Testis (tissue), 3 donors: ENCODE measurements around the gene AQP5. TPM values are rescaled to one million over a fixed set of nuclear protein-coding genes. Genes with fewer than 3 reads are reported as not detected.

Experiments used
- DNase-seq: peaks from one replicate; pipeline ENCODE4 v3.0.0-alpha.2; 2019
- H3K27ac ChIP-seq, 2 donors: fragments of 200-600 bp; sonication (generic); one replicate each; pipeline ENCODE4 v1.5.1; 2019
- H3K27me3 ChIP-seq: fragments of 200-600 bp; sonication (generic); one replicate; pipeline ENCODE4 v1.5.1; 2019
- H3K36me3 ChIP-seq: fragments of 200-600 bp; sonication (generic); one replicate; pipeline ENCODE4 v1.5.1; 2017; ENCODE audit warnings: low read depth; ENCODE audit errors: missing control alignments
- H3K4me1 ChIP-seq: fragments of 200-600 bp; sonication (generic); one replicate; pipeline ENCODE4 v1.5.1; 2019
- H3K4me3 ChIP-seq, 2 donors: fragments of 200-600 bp; sonication (generic); one replicate each; pipeline ENCODE4 v1.5.1; 2017 to 2019
- H3K9me3 ChIP-seq: fragments of 200-600 bp; sonication (generic); one replicate; pipeline ENCODE4 v1.5.1; 2017
- POLR2A ChIP-seq: fragments of 450-650 bp; IDR thresholded peaks from one replicate; pipeline ENCODE4 v1.6.1; 2017; ENCODE audit warnings: antibody characterized with exemption, mild to moderate bottlenecking, moderate library complexity
- WGBS, 2 donors: methylation state at CpG; one replicate each; pipeline ENCODE4 v1.1.5; 2018; 5-methylcytosine and 5-hydroxymethylcytosine counted together
- intact Hi-C: fragments of 100-400 bp; cut with DNase I; formaldehyde crosslinking; loops from one replicate; pipeline ENCODE4 v1.15.1; 2023; ENCODE audit warnings: low total_unique reads
- polyA plus RNA-seq: library from polyadenylated mRNA; stranded (reverse); fragments of 350-450 nt; fragmentation: Illumina TruSeq; extraction: RNeasy Lipid Tissue Mini Kit (QIAGEN cat#74804); gene quantifications from one replicate; pipeline ENCODE4 v1.2.3, GENCODE V29; 2014; ENCODE audit warnings: low read depth, low replicate concordance; ENCODE audit not compliant: insufficient read depth
- total RNA-seq, 2 donors: library from RNA; depleted of rRNA; stranded (reverse); fragments of >200 nt; gene quantifications; one replicate each; pipeline ENCODE4 v1.2.3, GENCODE V29; 2016
- TF ChIP-seq, protein P1 (sequence below), 3 experiments: fragments of 450-650 bp in 2 of 3; fragments of 200-600 bp in 1 of 3; sonication (generic) in 1 of 3; IDR thresholded peaks; one replicate each; pipeline ENCODE4 v1.5.1; 2016 to 2019; ENCODE audit warnings: antibody characterized with exemption in 3 of 3, mild to moderate bottlenecking in 2 of 3, moderate library complexity in 1 of 3

AQP5 gene
- total and polyA plus RNA-seq, 3 donors from 2014 or later: 128 to 414 (median 134) TPM

DNA sequence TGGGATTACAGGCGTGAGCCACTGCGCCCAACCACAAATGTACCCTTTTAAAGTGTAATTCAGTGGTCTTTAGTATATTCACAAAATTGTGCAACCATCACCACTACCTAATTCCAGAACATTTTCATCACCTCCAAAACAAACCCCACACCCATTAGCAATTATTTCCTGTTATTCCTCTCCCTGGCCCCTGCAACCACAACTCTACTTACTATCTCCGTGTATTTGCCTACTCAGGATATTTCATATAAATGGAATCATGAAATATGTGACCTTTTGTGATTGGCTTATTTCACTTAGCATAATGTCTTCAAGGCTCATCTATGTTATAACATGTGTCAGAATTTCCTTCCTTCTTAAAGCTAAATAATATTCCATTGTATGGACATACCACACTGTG, 27.2 kb upstream of the AQP5 start:
- intact Hi-C loops: no loop called here

GRCh38 chr12:49936925-49937324, 24.7 kb upstream of the AQP5 start:
- H3K27me3 ChIP-seq: no peaks in the 10 kb centered on the region
- no peaks in the 10 kb centered on the region for H3K9me3 ChIP-seq
- WGBS, 2 donors: 88 to 96% methylated on average over 3 of the region's 3 CpGs
- no peak overlapping the region for H3K27ac ChIP-seq
- H3K4me3 ChIP-seq: no peak overlapping the region
- DNase-seq: no peak
- peaks cover 10% of the 10 kb centered on the region for H3K4me1 ChIP-seq
- TF ChIP-seq POLR2A: no peak
- TF ChIP-seq, protein P1, sequence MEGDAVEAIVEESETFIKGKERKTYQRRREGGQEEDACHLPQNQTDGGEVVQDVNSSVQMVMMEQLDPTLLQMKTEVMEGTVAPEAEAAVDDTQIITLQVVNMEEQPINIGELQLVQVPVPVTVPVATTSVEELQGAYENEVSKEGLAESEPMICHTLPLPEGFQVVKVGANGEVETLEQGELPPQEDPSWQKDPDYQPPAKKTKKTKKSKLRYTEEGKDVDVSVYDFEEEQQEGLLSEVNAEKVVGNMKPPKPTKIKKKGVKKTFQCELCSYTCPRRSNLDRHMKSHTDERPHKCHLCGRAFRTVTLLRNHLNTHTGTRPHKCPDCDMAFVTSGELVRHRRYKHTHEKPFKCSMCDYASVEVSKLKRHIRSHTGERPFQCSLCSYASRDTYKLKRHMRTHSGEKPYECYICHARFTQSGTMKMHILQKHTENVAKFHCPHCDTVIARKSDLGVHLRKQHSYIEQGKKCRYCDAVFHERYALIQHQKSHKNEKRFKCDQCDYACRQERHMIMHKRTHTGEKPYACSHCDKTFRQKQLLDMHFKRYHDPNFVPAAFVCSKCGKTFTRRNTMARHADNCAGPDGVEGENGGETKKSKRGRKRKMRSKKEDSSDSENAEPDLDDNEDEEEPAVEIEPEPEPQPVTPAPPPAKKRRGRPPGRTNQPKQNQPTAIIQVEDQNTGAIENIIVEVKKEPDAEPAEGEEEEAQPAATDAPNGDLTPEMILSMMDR (IDR thresholded peaks at IDR 0.05): no peak
- intact Hi-C loops: no loop called here
- no peaks in the 10 kb centered on the region for H3K36me3 ChIP-seq

More for the DNA sequence above, 27.2 kb upstream of the AQP5 start:
- Histone ChIP-seq H3K4me3 (no peak overlapping the region), H3K4me1 (peaks cover 5% of the 10 kb centered on the region), H3K9me3 (no peaks in the 10 kb centered on the region), H3K27ac (no peak overlapping the region), H3K27me3 (no peaks in the 10 kb centered on the region), H3K36me3 (no peaks in the 10 kb centered on the region)
- TF ChIP-seq, protein P1 (IDR thresholded peaks at IDR 0.05): no peak
- no peak for TF ChIP-seq POLR2A
- DNase-seq: no peak
- 84 to 90% methylated on average over 3 of the region's 3 CpGs for WGBS, 2 donors

- no peak for TF ChIP-seq POLR2A
- TF ChIP-seq, protein P1 (IDR thresholded peaks at IDR 0.05): no peak
- 81 to 95% methylated on average over 8 of the region's 8 CpGs for WGBS, 2 donors
- Histone ChIP-seq H3K36me3 (no peaks in the 10 kb centered on the region), H3K27me3 (no peaks in the 10 kb centered on the region), H3K4me1 (peaks cover 10% of the 10 kb centered on the region), H3K4me3 (no peak overlapping the region), H3K27ac (no peak overlapping the region), H3K9me3 (no peaks in the 10 kb centered on the region)
- no peak for DNase-seq
- intact Hi-C loops: no loop called here
Measured at GRCh38 chr12:49937639-49938300, 23.9 kb upstream of the AQP5 start.

GRCh38 chr12:49939307-49939706, 22.4 kb upstream of the AQP5 start:
- Histone ChIP-seq H3K36me3 (no peaks in the 10 kb centered on the region), H3K9me3 (no peaks in the 10 kb centered on the region), H3K4me1 (peaks cover 10% of the 10 kb centered on the region), H3K4me3 (no peak overlapping the region), H3K27ac (no peak overlapping the region), H3K27me3 (no peaks in the 10 kb centered on the region)
- intact Hi-C loops: no loop called here
- DNase-seq: peak; percentile 35
- TF ChIP-seq, protein P1 (IDR thresholded peaks at IDR 0.05): no peak
- no peak for TF ChIP-seq POLR2A

DNA sequence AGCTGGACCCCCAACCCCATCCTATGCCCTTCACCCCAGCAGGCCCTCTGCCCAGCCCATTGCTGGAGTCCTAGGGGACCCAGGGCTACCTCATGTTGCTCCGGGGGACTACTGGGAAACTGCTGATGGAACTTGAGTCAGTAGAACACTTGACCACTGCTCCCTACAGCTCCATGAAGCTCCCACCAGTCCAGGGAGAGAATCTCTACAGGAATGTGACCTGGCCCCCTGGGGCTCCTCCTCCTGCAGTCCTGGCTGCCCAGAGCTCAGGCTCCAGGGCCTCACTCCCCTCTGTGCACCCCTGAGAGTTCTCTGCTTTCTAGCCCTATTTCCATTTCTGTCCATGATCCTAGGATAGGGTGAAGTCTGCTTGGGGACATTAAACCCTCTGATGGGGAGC, 22.0 kb upstream of the AQP5 start:
- DNase-seq: no peak
- no peak for TF ChIP-seq POLR2A
- TF ChIP-seq, protein P1 (IDR thresholded peaks at IDR 0.05): no peak
- Histone ChIP-seq H3K4me1 (peaks cover 10% of the 10 kb centered on the region), H3K36me3 (no peaks in the 10 kb centered on the region), H3K27me3 (no peaks in the 10 kb centered on the region), H3K4me3 (no peak overlapping the region), H3K27ac (no peak overlapping the region), H3K9me3 (no peaks in the 10 kb centered on the region)
- 70 to 100% methylated on average over 1 of the region's 1 CpG for WGBS, 2 donors
- intact Hi-C loops: no loop called here
